ENCODE data around the gene NELL1. TPM values are rescaled to one million over a fixed set of nuclear protein-coding genes. Genes with fewer than 3 reads are reported as not detected.

The NELL1 gene
- total RNA-seq, 2 experiments from 2014 or later, result not detected

DNA sequence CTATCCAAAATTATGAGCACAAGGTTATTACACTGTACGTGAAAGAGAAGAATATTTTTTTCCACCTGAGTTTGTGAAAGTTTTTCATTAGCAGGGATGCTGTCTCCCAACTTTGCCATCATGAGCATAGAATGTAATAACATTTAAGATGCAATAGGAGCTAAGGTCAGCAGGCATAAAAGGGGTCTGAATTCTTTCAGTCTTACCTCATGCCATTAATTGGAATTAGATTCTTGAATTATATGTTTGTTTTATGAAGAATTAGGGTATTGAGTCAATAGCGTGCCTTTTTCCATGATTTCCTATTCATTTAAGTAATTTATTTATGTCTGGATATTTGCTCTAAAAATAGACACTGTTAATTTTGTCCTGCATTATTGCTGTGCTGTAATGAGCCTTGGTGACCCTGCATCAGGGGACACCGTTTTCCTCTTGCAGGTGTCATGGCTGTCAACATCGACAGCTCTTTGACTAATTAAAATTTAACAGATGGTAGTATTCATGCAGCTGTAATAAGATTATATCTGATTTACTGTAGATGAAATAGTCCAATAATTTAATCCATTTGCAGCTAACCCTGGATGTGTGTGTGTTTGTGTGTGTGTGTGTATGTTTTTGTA is 637.5 kb downstream of the NELL1 start:
- Mint-ChIP-seq H3K4me1 (ENCODE audit: low read depth) (no peaks in the 10 kb centered on the region), H3K36me3 (ENCODE audit: low read depth) (no peaks in the 10 kb centered on the region), H3K9me3 (peaks cover 1% of the 10 kb centered on the region), H3K4me3 (no peak overlapping the region), H3K27ac (no peak overlapping the region), H3K27me3 (no peaks in the 10 kb centered on the region)
- CTCF ChIA-PET, result no interaction called here
- ATAC-seq (no peak), DNase-seq (no peak)
- intact Hi-C loops (cut with micrococcal nuclease), result no loop called here
- POLR2A ChIA-PET, result no interaction called here
- TF ChIP-seq, protein P1, sequence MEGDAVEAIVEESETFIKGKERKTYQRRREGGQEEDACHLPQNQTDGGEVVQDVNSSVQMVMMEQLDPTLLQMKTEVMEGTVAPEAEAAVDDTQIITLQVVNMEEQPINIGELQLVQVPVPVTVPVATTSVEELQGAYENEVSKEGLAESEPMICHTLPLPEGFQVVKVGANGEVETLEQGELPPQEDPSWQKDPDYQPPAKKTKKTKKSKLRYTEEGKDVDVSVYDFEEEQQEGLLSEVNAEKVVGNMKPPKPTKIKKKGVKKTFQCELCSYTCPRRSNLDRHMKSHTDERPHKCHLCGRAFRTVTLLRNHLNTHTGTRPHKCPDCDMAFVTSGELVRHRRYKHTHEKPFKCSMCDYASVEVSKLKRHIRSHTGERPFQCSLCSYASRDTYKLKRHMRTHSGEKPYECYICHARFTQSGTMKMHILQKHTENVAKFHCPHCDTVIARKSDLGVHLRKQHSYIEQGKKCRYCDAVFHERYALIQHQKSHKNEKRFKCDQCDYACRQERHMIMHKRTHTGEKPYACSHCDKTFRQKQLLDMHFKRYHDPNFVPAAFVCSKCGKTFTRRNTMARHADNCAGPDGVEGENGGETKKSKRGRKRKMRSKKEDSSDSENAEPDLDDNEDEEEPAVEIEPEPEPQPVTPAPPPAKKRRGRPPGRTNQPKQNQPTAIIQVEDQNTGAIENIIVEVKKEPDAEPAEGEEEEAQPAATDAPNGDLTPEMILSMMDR (IDR thresholded peaks at IDR 0.05), result no peak

DNA sequence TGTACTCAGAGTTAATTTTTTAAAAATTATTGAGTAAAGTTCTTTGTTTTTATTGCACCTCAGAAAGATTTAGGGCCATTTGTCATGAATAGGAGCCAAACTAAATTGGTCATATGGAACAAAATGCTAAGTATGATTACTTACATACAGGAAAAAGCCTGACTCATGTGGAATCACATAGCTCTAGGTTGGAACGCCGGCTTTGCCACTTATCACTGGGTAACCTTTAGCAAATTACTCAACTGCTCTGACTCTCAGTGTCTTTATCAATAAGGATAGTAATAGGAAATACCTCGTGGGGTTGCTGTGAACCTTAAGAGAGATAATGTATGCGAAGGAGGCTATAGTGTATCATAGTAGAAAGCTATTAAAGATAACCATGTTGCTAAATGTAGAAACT is 638.5 kb downstream of the NELL1 start:
- no peak for ATAC-seq
- Mint-ChIP-seq H3K27ac (no peak overlapping the region), H3K27me3 (no peaks in the 10 kb centered on the region), H3K36me3 (ENCODE audit: low read depth) (no peaks in the 10 kb centered on the region), H3K4me3 (no peak overlapping the region), H3K9me3 (peaks cover 1% of the 10 kb centered on the region), H3K4me1 (ENCODE audit: low read depth) (no peaks in the 10 kb centered on the region)
- DNase-seq, result no peak
- intact Hi-C loops (cut with micrococcal nuclease), result no loop called here
- TF ChIP-seq, protein P1 (IDR thresholded peaks at IDR 0.05), result no peak
- ChIA-PET POLR2A (no interaction called here), CTCF (no interaction called here)

DNA sequence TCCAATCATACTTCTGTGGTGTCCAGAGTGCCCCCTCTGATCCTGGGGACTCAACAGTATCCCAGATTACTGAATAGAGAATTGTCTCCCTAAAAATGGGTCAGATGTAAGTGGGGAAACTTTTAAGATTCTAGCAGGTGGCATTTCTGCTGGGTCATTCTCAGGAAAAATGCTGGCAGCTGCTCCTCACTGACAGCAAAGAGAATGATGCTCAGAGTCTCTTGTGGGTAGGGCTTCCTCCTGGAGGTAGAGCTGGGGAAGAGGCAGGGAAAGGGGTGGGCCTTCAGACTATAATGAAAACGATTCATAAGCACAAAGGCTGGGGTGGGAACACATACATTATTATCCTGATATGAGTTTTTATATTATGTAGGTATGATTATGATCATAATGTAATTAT is 647.2 kb downstream of the NELL1 start:
- ATAC-seq (no peak), DNase-seq (no peak)
- H3K27me3 Mint-ChIP-seq, result no peaks in the 10 kb centered on the region
- H3K4me3 Mint-ChIP-seq, result no peak overlapping the region
- POLR2A ChIA-PET, result no interaction called here
- intact Hi-C loops (cut with micrococcal nuclease), result no loop called here
- TF ChIP-seq, protein P1 (IDR thresholded peaks at IDR 0.05), result no peak
- H3K27ac Mint-ChIP-seq, result no peak overlapping the region
- peaks cover 4% of the 10 kb centered on the region for H3K9me3 Mint-ChIP-seq
- H3K36me3 Mint-ChIP-seq (ENCODE audit: low read depth), result no peaks in the 10 kb centered on the region
- H3K4me1 Mint-ChIP-seq (ENCODE audit: low read depth), result no peaks in the 10 kb centered on the region
- CTCF ChIA-PET, result no interaction called here

DNA sequence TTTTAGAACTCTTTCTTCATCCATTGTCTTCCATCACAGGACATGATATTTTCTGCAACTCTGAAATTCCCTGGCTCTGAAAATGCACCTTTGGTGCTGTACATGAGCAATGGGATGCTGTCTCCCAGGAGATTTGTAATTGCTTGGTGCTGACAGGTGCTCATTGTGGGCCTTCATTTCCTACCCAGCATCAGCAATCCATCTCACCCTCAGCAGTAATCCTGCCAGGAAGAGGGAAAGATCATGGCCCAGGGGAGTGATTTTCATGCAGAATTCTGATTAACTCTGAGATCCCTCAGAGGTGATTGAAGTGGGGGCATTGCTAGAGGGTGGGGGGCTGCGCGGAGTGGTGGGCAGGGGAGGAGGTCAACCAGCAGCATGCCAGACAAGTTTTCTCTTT is 651.7 kb downstream of the NELL1 start:
- Mint-ChIP-seq H3K36me3 (ENCODE audit: low read depth) (no peaks in the 10 kb centered on the region), H3K27me3 (no peaks in the 10 kb centered on the region), H3K4me3 (no peak overlapping the region), H3K27ac (no peak overlapping the region), H3K9me3 (peaks cover 1% of the 10 kb centered on the region), H3K4me1 (ENCODE audit: low read depth) (no peaks in the 10 kb centered on the region)
- POLR2A ChIA-PET, result interaction anchor here (0.6 kb wide), 1 partner anchor 291 kb away, joined by 3 read pairs; no protein-coding TSS in a partner anchor
- CTCF ChIA-PET, result no interaction called here
- TF ChIP-seq, protein P1 (IDR thresholded peaks at IDR 0.05), result no peak
- ATAC-seq (no peak), DNase-seq (no peak)
- intact Hi-C loops (cut with micrococcal nuclease), result no loop called here

DNA sequence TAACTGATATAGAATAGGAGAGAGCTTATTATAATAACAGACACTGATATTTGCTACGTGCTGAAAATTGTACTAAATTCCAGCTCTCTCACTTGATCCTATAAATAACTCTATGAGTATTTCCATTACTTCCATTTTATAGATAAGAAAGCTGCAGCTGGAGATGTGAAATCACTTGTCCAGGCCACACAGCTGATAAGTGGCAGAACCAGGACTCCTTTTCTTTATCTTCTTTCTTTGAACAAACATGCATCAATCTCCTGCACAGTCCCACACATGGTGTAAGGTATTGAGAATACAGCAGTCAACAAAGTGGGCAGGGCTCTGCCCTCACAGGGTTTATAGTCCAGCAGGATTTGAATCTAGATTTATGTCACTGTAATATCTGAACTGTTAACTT is 652.1 kb downstream of the NELL1 start:
- Mint-ChIP-seq H3K4me3 (no peak overlapping the region), H3K4me1 (ENCODE audit: low read depth) (no peaks in the 10 kb centered on the region), H3K9me3 (peaks cover 1% of the 10 kb centered on the region), H3K27ac (no peak overlapping the region), H3K36me3 (ENCODE audit: low read depth) (no peaks in the 10 kb centered on the region), H3K27me3 (no peaks in the 10 kb centered on the region)
- POLR2A ChIA-PET, result interaction anchor here (0.6 kb wide), 1 partner anchor 291 kb away, joined by 3 read pairs; no protein-coding TSS in a partner anchor
- intact Hi-C loops (cut with micrococcal nuclease), result no loop called here
- DNase-seq (no peak), ATAC-seq (no peak)
- CTCF ChIA-PET, result no interaction called here
- TF ChIP-seq, protein P1 (IDR thresholded peaks at IDR 0.05), result no peak
